Transverse colon (tissue), 3 donors: ENCODE results near the gene GALNT2.

Experiments
- CTCF ChIP-seq, 5 experiments: fragments of 200-600 bp in 3 of 5; fragments of 450-650 bp in 2 of 5; sonication (generic) in 3 of 5; IDR thresholded peaks; 1 replicate in 2 of 5; 2 replicates in 3 of 5; pipeline ENCODE4 v1.5.1; 2016 to 2017; ENCODE audit warnings: antibody characterized with exemption in 5 of 5, inconsistent platforms in 3 of 5, mild to moderate bottlenecking in 2 of 5, moderate library complexity in 1 of 5
- POLR2A ChIP-seq: fragments of 450-650 bp; IDR thresholded peaks from one replicate; pipeline ENCODE4 v1.6.1; 2016; ENCODE audit warnings: antibody characterized with exemption, mild to moderate bottlenecking, moderate library complexity

- TF ChIP-seq CTCF (IDR thresholded peaks at IDR 0.05) (no peak), POLR2A (no peak)
These were observed 153.9 kb downstream of the GALNT2 start for GRCh38 chr1:230220907-230221306.
